CD14-positive monocyte (primary cell): ENCODE data around the gene SLC51A. TPM values are rescaled to one million over a fixed set of nuclear protein-coding genes. Genes with fewer than 3 reads are reported as not detected.

ENCODE experiments used
- DNase-seq, 3 donors: peaks; one replicate each; pipeline ENCODE4 v3.0.0-alpha.2; 2011 to 2022
- H2AFZ ChIP-seq: 2 replicates; pipeline ENCODE4 v1.6.0; 2012; ENCODE audit warnings: mild to moderate bottlenecking, low read depth, low read length, inconsistent platforms; ENCODE audit not compliant: insufficient read depth, poor library complexity, severe bottlenecking
- H3K27ac ChIP-seq, 2 donors: 1 replicate in 1 of 2; 2 replicates in 1 of 2; pipeline ENCODE4 v1.5.1; 2012 to 2013; ENCODE audit warnings: low read length in 2 of 2, control low read depth in 1 of 2, inconsistent platforms in 1 of 2, low read depth in 1 of 2, mild to moderate bottlenecking in 1 of 2
- H3K27me3 ChIP-seq, 2 donors: one replicate each; pipeline versions ENCODE4 v1.6.0 to v1.6.1; 2011 to 2013; ENCODE audit warnings: low read length in 2 of 2; ENCODE audit not compliant: control insufficient read depth in 2 of 2, insufficient read depth in 2 of 2
- H3K36me3 ChIP-seq, 2 donors: replicated peaks in 1 of 2; 1 replicate in 1 of 2; 2 replicates in 1 of 2; pipeline versions ENCODE4 v1.5.1 to v1.6.1; 2012 to 2013; ENCODE audit warnings: low read length in 2 of 2, control low read depth in 1 of 2, inconsistent platforms in 1 of 2, mild to moderate bottlenecking in 1 of 2; ENCODE audit not compliant: insufficient read depth in 2 of 2, control insufficient read depth in 1 of 2
- H3K4me1 ChIP-seq, 2 donors: 1 replicate in 1 of 2; 2 replicates in 1 of 2; pipeline versions ENCODE4 v1.5.1 to v1.6.1; 2012 to 2013; ENCODE audit warnings: low read length in 2 of 2, control low read depth in 1 of 2, inconsistent platforms in 1 of 2, mild to moderate bottlenecking in 1 of 2, moderate library complexity in 1 of 2; ENCODE audit not compliant: insufficient read depth in 2 of 2, control insufficient read depth in 1 of 2
- H3K4me2 ChIP-seq: replicated peaks from 2 replicates; pipeline ENCODE3; 2012; ENCODE audit warnings: low read length, moderate library complexity, mild to moderate bottlenecking; ENCODE audit not compliant: poor library complexity, severe bottlenecking; ENCODE audit errors: extremely low read depth
- H3K4me3 ChIP-seq, 3 experiments: fragments of 200-600 bp in 1 of 3; sonication (generic) in 1 of 3; replicated peaks in 1 of 3; 1 replicate in 2 of 3; 2 replicates in 1 of 3; pipeline ENCODE4 v1.5.1; 2011 to 2013; ENCODE audit warnings: low read length in 3 of 3, mild to moderate bottlenecking in 3 of 3, control low read depth in 2 of 3, low read depth in 2 of 3, inconsistent platforms in 1 of 3, moderate library complexity in 1 of 3
- H3K79me2 ChIP-seq: 2 replicates; pipeline ENCODE4 v1.6.0; 2012; ENCODE audit warnings: mild to moderate bottlenecking, control low read depth, inconsistent platforms, low read length, moderate library complexity; ENCODE audit not compliant: insufficient read depth
- H3K9ac ChIP-seq: 2 replicates; pipeline ENCODE4 v1.6.0; 2017; ENCODE audit warnings: low read length, mild to moderate bottlenecking; ENCODE audit not compliant: insufficient read depth, poor library complexity, severe bottlenecking
- H3K9me3 ChIP-seq, 2 donors: replicated peaks in 1 of 2; 1 replicate in 1 of 2; 2 replicates in 1 of 2; pipeline versions ENCODE4 v1.5.1 to v1.6.1; 2012 to 2013; ENCODE audit warnings: low read length in 2 of 2, control low read depth in 1 of 2; ENCODE audit not compliant: control insufficient read depth in 1 of 2, insufficient read depth in 1 of 2
- H4K20me1 ChIP-seq: 2 replicates; pipeline ENCODE4 v1.6.0; 2012; ENCODE audit warnings: mild to moderate bottlenecking, low read length, control low read depth, moderate library complexity; ENCODE audit not compliant: insufficient read depth
- H3K27ac Mint-ChIP-seq, 7 donors: one replicate each; pipeline ENCODE4 v1.8.0; 2020; ENCODE audit warnings: mild to moderate bottlenecking in 7 of 7, mixed read lengths in 7 of 7, moderate library complexity in 6 of 7, inconsistent platforms in 2 of 7
- H3K27me3 Mint-ChIP-seq, 3 donors: one replicate each; pipeline ENCODE4 v1.8.0; 2021 to 2022; ENCODE audit warnings: low read depth in 3 of 3, mild to moderate bottlenecking in 3 of 3, mixed read lengths in 3 of 3, moderate library complexity in 3 of 3, inconsistent platforms in 1 of 3
- H3K36me3 Mint-ChIP-seq, 2 donors: one replicate each; pipeline ENCODE4 v1.8.0; 2020; ENCODE audit warnings: mixed read lengths in 2 of 2, inconsistent platforms in 1 of 2, mild to moderate bottlenecking in 1 of 2
- H3K4me1 Mint-ChIP-seq: one replicate; pipeline ENCODE4 v1.8.0; 2020; ENCODE audit warnings: mild to moderate bottlenecking, mixed read lengths
- H3K4me3 Mint-ChIP-seq, 2 donors: one replicate each; pipeline ENCODE4 v1.8.0; 2020; ENCODE audit warnings: mild to moderate bottlenecking in 2 of 2, mixed read lengths in 2 of 2, moderate library complexity in 1 of 2
- H3K9me3 Mint-ChIP-seq, 7 donors: one replicate each; pipeline ENCODE4 v1.8.0; 2020 to 2022; ENCODE audit warnings: mixed read lengths in 7 of 7, mild to moderate bottlenecking in 6 of 7, moderate library complexity in 6 of 7, inconsistent platforms in 2 of 7
- WGBS: methylation state at CpG from one replicate; pipeline ENCODE4 v1.1.5; 2013; ENCODE audit warnings: missing lambda C conversion rate; ENCODE audit not compliant: insufficient coverage; 5-methylcytosine and 5-hydroxymethylcytosine counted together
- intact Hi-C, 2 donors: fragments of 100-400 bp; cut with micrococcal nuclease; formaldehyde crosslinking; loops; one replicate each; pipeline versions ENCODE4 v1.15.0 to v1.15.1; 2023
- polyA plus RNA-seq, 3 donors: library from polyadenylated mRNA; depleted of rRNA in 1 of 3; unstranded in 2 of 3; stranded (reverse) in 1 of 3; fragments of 300-500 nt in 2 of 3; fragments of >200 nt in 1 of 3; fragmentation: Illumina TruSeq in 2 of 3; gene quantifications; 1 replicate in 2 of 3; 2 replicates in 1 of 3; pipeline ENCODE4 v1.2.3, GENCODE V29; 2012 to 2021
- TF ChIP-seq, protein P1 (sequence below): fragments of 200-600 bp; IDR thresholded peaks from one replicate; pipeline ENCODE4 v1.8.0; 2022; ENCODE audit warnings: antibody characterized with exemption, mild to moderate bottlenecking

The SLC51A gene
- polyA plus RNA-seq, 3 donors, result 0.27 to 1.1 (median 0.37) TPM

DNA sequence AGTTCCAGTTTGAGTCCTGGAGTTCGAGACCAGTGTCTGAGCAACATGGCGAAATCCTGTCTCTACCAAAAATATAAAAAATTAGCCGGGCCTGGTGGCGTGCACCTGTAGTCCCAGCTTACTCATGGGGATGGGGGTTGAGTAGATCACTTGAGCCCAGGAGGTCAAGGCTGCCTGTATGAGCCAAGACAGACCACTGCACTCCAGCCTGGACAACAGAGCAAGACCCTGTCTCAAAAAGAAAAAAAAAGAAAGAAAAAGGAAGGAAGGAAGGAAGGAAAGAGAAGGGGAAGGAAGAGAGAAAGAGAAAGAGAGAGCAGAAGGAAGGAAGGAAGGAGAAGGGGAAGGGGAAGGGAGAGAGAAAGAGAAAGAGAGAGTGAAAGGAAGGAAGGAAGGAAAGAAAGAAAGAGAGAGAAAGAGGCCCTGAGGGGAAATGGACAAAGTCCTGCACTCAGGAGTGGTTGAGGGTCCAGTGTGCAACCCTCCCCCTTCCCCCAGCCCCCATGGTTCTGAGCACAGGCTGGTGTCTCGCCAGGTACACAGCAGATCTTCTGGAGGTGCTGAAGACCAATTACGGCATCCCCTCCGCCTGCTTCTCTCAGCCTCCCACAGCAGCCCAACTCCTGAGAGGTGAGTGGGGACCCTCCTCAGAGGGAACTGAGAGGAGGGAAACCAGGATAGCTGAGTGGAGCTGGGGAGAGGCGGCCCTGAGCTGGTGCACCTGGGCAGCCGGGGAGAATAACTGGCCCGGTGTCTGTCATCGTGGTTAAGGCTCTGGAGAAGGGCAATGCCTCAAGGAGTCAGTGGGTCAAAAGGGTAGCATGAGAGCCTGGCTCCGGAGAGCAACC, 1.2 kb downstream of the SLC51A start:
- Histone ChIP-seq H3K4me2 (no peak overlapping the region), H4K20me1 (no peaks in the 10 kb centered on the region), H3K9ac (no peak overlapping the region), H3K27ac (no peak overlapping the region), H3K36me3 (no peaks in the 10 kb centered on the region), H3K9me3 (no peaks in the 10 kb centered on the region), H3K4me3 (no peak overlapping the region), H3K4me1 (peaks cover 40 to 48% of the 10 kb centered on the region in 2 donors), H2AFZ (no peak overlapping the region), H3K79me2 (no peaks in the 10 kb centered on the region), H3K27me3 (no peaks in the 10 kb centered on the region)
- DNase-seq, result no peak
- Mint-ChIP-seq H3K4me3 (no peak overlapping the region), H3K9me3 (peaks cover 0 to 3% (median 0%) of the 10 kb centered on the region in 7 donors), H3K36me3 (no peaks in the 10 kb centered on the region), H3K27ac (peak overlapping the region in 1 of 7 donors; percentile 23), H3K4me1 (peaks cover 45% of the 10 kb centered on the region), H3K27me3 (peaks cover 0 to 9% (median 4%) of the 10 kb centered on the region in 3 donors)
- 86% methylated on average over 6 of the region's 12 CpGs for WGBS
- TF ChIP-seq, protein P1, sequence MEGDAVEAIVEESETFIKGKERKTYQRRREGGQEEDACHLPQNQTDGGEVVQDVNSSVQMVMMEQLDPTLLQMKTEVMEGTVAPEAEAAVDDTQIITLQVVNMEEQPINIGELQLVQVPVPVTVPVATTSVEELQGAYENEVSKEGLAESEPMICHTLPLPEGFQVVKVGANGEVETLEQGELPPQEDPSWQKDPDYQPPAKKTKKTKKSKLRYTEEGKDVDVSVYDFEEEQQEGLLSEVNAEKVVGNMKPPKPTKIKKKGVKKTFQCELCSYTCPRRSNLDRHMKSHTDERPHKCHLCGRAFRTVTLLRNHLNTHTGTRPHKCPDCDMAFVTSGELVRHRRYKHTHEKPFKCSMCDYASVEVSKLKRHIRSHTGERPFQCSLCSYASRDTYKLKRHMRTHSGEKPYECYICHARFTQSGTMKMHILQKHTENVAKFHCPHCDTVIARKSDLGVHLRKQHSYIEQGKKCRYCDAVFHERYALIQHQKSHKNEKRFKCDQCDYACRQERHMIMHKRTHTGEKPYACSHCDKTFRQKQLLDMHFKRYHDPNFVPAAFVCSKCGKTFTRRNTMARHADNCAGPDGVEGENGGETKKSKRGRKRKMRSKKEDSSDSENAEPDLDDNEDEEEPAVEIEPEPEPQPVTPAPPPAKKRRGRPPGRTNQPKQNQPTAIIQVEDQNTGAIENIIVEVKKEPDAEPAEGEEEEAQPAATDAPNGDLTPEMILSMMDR, result no peak
- intact Hi-C loops, result no loop called here

DNA sequence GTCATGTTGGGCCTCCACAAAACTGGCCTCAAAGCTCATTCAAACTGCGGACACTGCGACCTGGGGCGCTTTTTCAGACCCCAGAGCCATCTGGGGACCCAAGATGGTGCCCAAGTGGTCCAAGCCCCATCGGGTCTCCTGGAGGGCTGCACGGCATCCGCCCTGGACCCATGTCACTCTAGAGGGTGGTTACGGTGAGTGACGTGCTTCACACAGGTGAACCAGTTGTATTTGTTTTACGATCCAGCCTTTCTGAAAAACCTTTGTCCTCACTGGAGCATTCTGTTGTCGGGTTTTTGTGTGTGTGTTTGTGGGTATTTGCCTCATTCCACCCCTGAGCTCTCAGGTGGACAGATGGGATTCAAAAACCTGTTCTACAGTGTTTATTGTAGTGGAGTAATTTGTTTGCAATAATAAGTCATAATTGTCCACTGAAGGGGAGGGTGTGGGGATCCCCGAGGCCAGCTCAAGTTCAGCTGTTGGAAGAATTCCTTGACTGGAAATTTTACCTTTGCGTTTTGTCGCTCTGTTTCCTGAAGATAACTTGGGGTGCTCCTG, 1.9 kb downstream of the SLC51A start:
- Histone ChIP-seq H3K4me1 (peaks cover 40 to 48% of the 10 kb centered on the region in 2 donors), H3K4me3 (peak overlapping the region in 1 of 3 experiments; percentile 74), H3K36me3 (no peaks in the 10 kb centered on the region), H2AFZ (no peak overlapping the region), H4K20me1 (no peaks in the 10 kb centered on the region), H3K79me2 (no peaks in the 10 kb centered on the region), H3K9me3 (no peaks in the 10 kb centered on the region), H3K27me3 (no peaks in the 10 kb centered on the region), H3K27ac (no peak overlapping the region), H3K4me2 (peak overlapping the region; percentile 75), H3K9ac (no peak overlapping the region)
- TF ChIP-seq, protein P1, result no peak
- no peak for DNase-seq
- Mint-ChIP-seq H3K9me3 (peaks cover 0 to 3% (median 0%) of the 10 kb centered on the region in 7 donors), H3K27ac (peak overlapping the region in 3 of 7 donors; percentile 14 to 88 (median 18)), H3K4me3 (no peak overlapping the region), H3K27me3 (peaks cover 0 to 7% (median 4%) of the 10 kb centered on the region in 3 donors), H3K36me3 (no peaks in the 10 kb centered on the region), H3K4me1 (peaks cover 46% of the 10 kb centered on the region)
- WGBS, result 95% methylated on average over 8 of the region's 13 CpGs
- intact Hi-C loops, result no loop called here
